Tibial nerve (tissue), 4 donors: ENCODE data around the gene PRRG1. TPM values are rescaled to one million over a fixed set of nuclear protein-coding genes. Genes with fewer than 3 reads are reported as not detected.
"Not testable (repeated sequence)": the region's sequence is repeated elsewhere in the genome, so short reads cannot be mapped to it uniquely, and the experiment has no call there.

ENCODE experiments used
- DNase-seq, 2 donors: peaks; one replicate each; pipeline ENCODE4 v3.0.0-alpha.2; 2019; ENCODE audit warnings: low spot score in 2 of 2
- H3K27ac ChIP-seq, 4 donors: fragments of 200-600 bp; sonication (generic) in 3 of 4; one replicate each; pipeline ENCODE4 v1.5.1; 2017 to 2019; ENCODE audit warnings: mild to moderate bottlenecking in 1 of 4
- H3K27me3 ChIP-seq, 2 donors: fragments of 200-600 bp; sonication (generic) in 1 of 2; one replicate each; pipeline versions ENCODE4 v1.5.1 to v1.6.0; 2017 to 2019
- H3K36me3 ChIP-seq, 3 donors: fragments of 200-600 bp; sonication (generic); one replicate each; pipeline ENCODE4 v1.5.1; 2018 to 2019
- H3K4me1 ChIP-seq, 4 donors: fragments of 200-600 bp; sonication (generic) in 3 of 4; one replicate each; pipeline ENCODE4 v1.5.1; 2017 to 2019
- H3K4me3 ChIP-seq, 4 donors: fragments of 200-600 bp; sonication (generic) in 3 of 4; one replicate each; pipeline ENCODE4 v1.5.1; 2017 to 2019; ENCODE audit warnings: mild to moderate bottlenecking in 1 of 4, moderate library complexity in 1 of 4
- H3K9me3 ChIP-seq, 4 donors: fragments of 200-600 bp; sonication (generic) in 3 of 4; one replicate each; pipeline ENCODE4 v1.5.1; 2017 to 2019
- CTCF ChIP-seq, 5 experiments: fragments of 200-600 bp in 3 of 5; fragments of 450-650 bp in 2 of 5; sonication (generic) in 3 of 5; IDR thresholded peaks; one replicate each; pipeline ENCODE4 v1.5.1; 2016 to 2019; ENCODE audit warnings: antibody characterized with exemption in 5 of 5, mild to moderate bottlenecking in 3 of 5, moderate library complexity in 2 of 5
- EP300 ChIP-seq, 2 donors: sonication (generic); formaldehyde crosslinking; IDR thresholded peaks; one replicate each; pipeline ENCODE4 v1.6.1; 2017; ENCODE audit warnings: antibody characterized with exemption in 2 of 2, mild to moderate bottlenecking in 1 of 2
- POLR2A ChIP-seq, 2 donors: fragments of 450-650 bp; IDR thresholded peaks; one replicate each; pipeline ENCODE4 v1.6.1; 2017; ENCODE audit warnings: antibody characterized with exemption in 2 of 2, mild to moderate bottlenecking in 2 of 2, moderate library complexity in 2 of 2
- WGBS, 2 donors: methylation state at CpG; one replicate each; pipeline ENCODE4 v1.1.5; 2018; 5-methylcytosine and 5-hydroxymethylcytosine counted together
- total RNA-seq, 4 donors: library from RNA; depleted of rRNA; stranded (reverse); fragments of >200 nt; gene quantifications; one replicate each; pipeline ENCODE4 v1.1.0, GENCODE V29; 2016

The PRRG1 gene
- total RNA-seq, 4 donors from 2014 or later, result 15.5 to 21.3 (median 18.4) TPM

GRCh38 chrX:37420185-37420584 lies 71.0 kb downstream of the PRRG1 start:
- no peak overlapping the region for H3K4me3 ChIP-seq
- no peaks in the 10 kb centered on the region for H3K27me3 ChIP-seq
- DNase-seq, result no peak
- H3K9me3 ChIP-seq, result no peaks in the 10 kb centered on the region
- H3K27ac ChIP-seq, result no peak overlapping the region
- H3K4me1 ChIP-seq, result no peaks in the 10 kb centered on the region
- no peak for TF ChIP-seq EP300 (IDR thresholded peaks at IDR 0.05)
- no peak for TF ChIP-seq POLR2A (IDR thresholded peaks at IDR 0.05)
- no peak for TF ChIP-seq CTCF (IDR thresholded peaks at IDR 0.05)
- no peaks in the 10 kb centered on the region for H3K36me3 ChIP-seq

- TF ChIP-seq CTCF (IDR thresholded peaks at IDR 0.05), result no peak
- no peak for TF ChIP-seq EP300 (IDR thresholded peaks at IDR 0.05)
- TF ChIP-seq POLR2A (IDR thresholded peaks at IDR 0.05), result no peak
- Histone ChIP-seq H3K9me3 (no peaks in the 10 kb centered on the region), H3K4me1 (no peaks in the 10 kb centered on the region), H3K36me3 (no peaks in the 10 kb centered on the region), H3K4me3 (no peak overlapping the region), H3K27me3 (no peaks in the 10 kb centered on the region), H3K27ac (no peak overlapping the region)
- DNase-seq, result no peak
- 70 to 80% methylated on average over 3 of the region's 3 CpGs for WGBS, 2 donors
These were observed 71.6 kb downstream of the PRRG1 start for GRCh38 chrX:37420756-37421155.

GRCh38 chrX:37424000-37424429 lies 74.9 kb downstream of the PRRG1 start:
- no peaks in the 10 kb centered on the region for H3K9me3 ChIP-seq
- H3K36me3 ChIP-seq, result no peaks in the 10 kb centered on the region
- no peak for DNase-seq
- no peak overlapping the region for H3K4me3 ChIP-seq
- H3K27ac ChIP-seq, result no peak overlapping the region
- H3K27me3 ChIP-seq, result no peaks in the 10 kb centered on the region
- TF ChIP-seq CTCF (IDR thresholded peaks at IDR 0.05) (no peak), POLR2A (IDR thresholded peaks at IDR 0.05) (no peak), EP300 (IDR thresholded peaks at IDR 0.05) (no peak)
- no peaks in the 10 kb centered on the region for H3K4me1 ChIP-seq

GRCh38 chrX:37425370-37425769 lies 76.2 kb downstream of the PRRG1 start:
- TF ChIP-seq CTCF (IDR thresholded peaks at IDR 0.05) (no peak), EP300 (IDR thresholded peaks at IDR 0.05) (no peak), POLR2A (IDR thresholded peaks at IDR 0.05) (no peak)
- 92 to 94% methylated on average over 1 of the region's 1 CpG for WGBS, 2 donors
- Histone ChIP-seq H3K27me3 (no peaks in the 10 kb centered on the region), H3K4me3 (no peak overlapping the region), H3K9me3 (no peaks in the 10 kb centered on the region), H3K36me3 (no peaks in the 10 kb centered on the region), H3K4me1 (no peaks in the 10 kb centered on the region), H3K27ac (no peak overlapping the region)
- no peak for DNase-seq

GRCh38 chrX:37428962-37429361 lies 79.8 kb downstream of the PRRG1 start:
- not testable (repeated sequence) for DNase-seq, H3K9me3 ChIP-seq, H3K4me3 ChIP-seq, H3K4me1 ChIP-seq, H3K27ac ChIP-seq, H3K36me3 ChIP-seq, H3K27me3 ChIP-seq
- 52 to 92% methylated on average over 2 of the region's 2 CpGs for WGBS, 2 donors

- H3K36me3 ChIP-seq, result no peaks in the 10 kb centered on the region
- TF ChIP-seq EP300 (IDR thresholded peaks at IDR 0.05) (no peak), POLR2A (IDR thresholded peaks at IDR 0.05) (no peak), CTCF (IDR thresholded peaks at IDR 0.05) (no peak)
- peaks cover 0 to 5% of the 10 kb centered on the region in 2 donors for H3K27me3 ChIP-seq
- WGBS, 2 donors, result 95 to 98% methylated on average over 1 of the region's 1 CpG
- no peaks in the 10 kb centered on the region for H3K4me1 ChIP-seq
- H3K9me3 ChIP-seq, result no peaks in the 10 kb centered on the region
- no peak for DNase-seq
- H3K27ac ChIP-seq, result no peak overlapping the region
- H3K4me3 ChIP-seq, result no peak overlapping the region
These were observed 85.2 kb downstream of the PRRG1 start for GRCh38 chrX:37434362-37434761.
